ENCODE data around the gene FGF16. TPM values are rescaled to one million over a fixed set of nuclear protein-coding genes. Genes with fewer than 3 reads are reported as not detected.

The FGF16 gene
- total and polyA plus RNA-seq, 2 of the 8 experiments (the other 6 are each of a cell fraction or from before 2014, with no cell fraction given) = 0.50 to 1.4 TPM

DNA sequence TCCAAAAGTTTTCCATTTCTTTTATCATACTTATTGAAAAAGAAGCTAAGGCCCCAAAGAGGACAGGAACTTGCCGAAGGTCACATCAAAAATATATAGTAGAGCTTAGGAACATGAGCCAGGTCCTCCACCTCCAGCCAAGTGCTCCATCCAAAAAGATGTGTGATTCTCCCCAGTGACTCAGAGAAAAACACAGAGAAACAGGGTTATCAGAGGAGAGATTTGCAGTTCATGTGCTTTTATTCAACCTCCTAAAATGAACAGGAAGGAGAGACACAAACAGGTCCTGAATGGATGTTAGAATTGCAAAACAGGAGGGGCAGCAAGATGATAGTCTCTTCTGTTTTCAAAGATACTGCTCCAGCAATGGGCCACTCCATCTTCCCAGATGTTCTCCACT, 19.6 kb upstream of the FGF16 start:
- Histone ChIP-seq H3K79me2 (ENCODE audit: control insufficient read depth in 1 of 2, insufficient read depth in 2 of 2, low read length in 2 of 2) (no peaks in the 10 kb centered on the region), H3K4ac (replicated peaks; ENCODE audit: insufficient read length, low read depth, low read length) (no peak overlapping the region), H2BK12ac (ENCODE audit: low read depth, low read length) (no peak overlapping the region), H4K91ac (replicated peaks; ENCODE audit: insufficient read length, low read length) (no peak overlapping the region), H3K4me1 (replicated peaks in 1 of 4; ENCODE audit: control insufficient read depth in 3 of 4, insufficient read depth in 4 of 4, low read length in 3 of 4) (peaks cover 0 to 5% (median 4%) of the 10 kb centered on the region in 4 experiments; a peak in 3 of 7 replicates), H3K4me3 (ENCODE audit: extremely low read depth in 1 of 4, insufficient read depth in 2 of 4, low read depth in 3 of 4, low read length in 4 of 4) (no peak overlapping the region), H2AK5ac (ENCODE audit: low read depth, low read length) (no peak overlapping the region), H4K5ac (ENCODE audit: insufficient read length, low read depth, low read length) (no peak overlapping the region), H4K8ac (ENCODE audit: extremely low read depth, insufficient read depth, low read length) (no peak overlapping the region), H3K36me3 (ENCODE audit: control insufficient read depth in 2 of 4, insufficient read depth in 4 of 4, low read length in 3 of 4) (no peaks in the 10 kb centered on the region), H4K20me1 (replicated peaks in 1 of 2; ENCODE audit: control insufficient read depth in 1 of 2, insufficient read depth in 2 of 2, low read length in 2 of 2) (no peaks in the 10 kb centered on the region), H2AFZ (ENCODE audit: low read length) (no peak overlapping the region), H3K18ac (ENCODE audit: extremely low read depth, low read length) (no peak overlapping the region), H3K56ac (replicated peaks; ENCODE audit: insufficient read length, low read depth, low read length) (no peak overlapping the region), H2BK120ac (replicated peaks; ENCODE audit: low read depth, low read length) (no peak overlapping the region), H2BK5ac (ENCODE audit: low read depth, low read length) (no peak overlapping the region), H3K9ac (replicated peaks in 1 of 4; ENCODE audit: extremely low read depth in 1 of 4, low read depth in 3 of 4, low read length in 3 of 4) (no peak overlapping the region), H3K27me3 (replicated peaks in 1 of 4; ENCODE audit: control insufficient read depth in 3 of 4, extremely low read depth in 1 of 4, insufficient read depth in 3 of 4, low read length in 3 of 4) (no peaks in the 10 kb centered on the region), H3K23ac (ENCODE audit: insufficient read length) (no peak overlapping the region), H3K27ac (ENCODE audit: low read depth, low read length) (no peak overlapping the region), H3K23me2 (ENCODE audit: low read depth, low read length) (no peaks in the 10 kb centered on the region; the same call in 1 of the 2 replicates), H3K79me1 (ENCODE audit: low read depth, low read length) (no peaks in the 10 kb centered on the region), H3K9me3 (ENCODE audit: insufficient read depth in 2 of 2, low read depth in 1 of 2, low read length in 1 of 2) (no peaks in the 10 kb centered on the region), H2BK20ac (ENCODE audit: low read length) (no peak overlapping the region), H3K4me2 (ENCODE audit: insufficient read depth in 1 of 2, low read depth in 2 of 2, low read length in 2 of 2) (no peak overlapping the region), H3K14ac (ENCODE audit: insufficient read length) (no peak overlapping the region), H2BK15ac (ENCODE audit: low read length) (no peak overlapping the region)
- ChIA-PET CTCF (ENCODE audit: partially characterized antibody) (no interaction called here), POLR2A (ENCODE audit: partially characterized antibody) (no interaction called here)
- FAIRE-seq (no peak), DNase-seq (ENCODE audit: low read depth in 1 of 2, low spot score in 2 of 2) (no peak)
- no peak for TF ChIP-seq RFX5 (IDR thresholded peaks at IDR 0.05; ENCODE audit: borderline replicate concordance, low read depth, low read length)
- WGBS, 2 experiments (ENCODE audit: extremely low coverage in 1 of 2, insufficient coverage in 1 of 2, insufficient read length in 1 of 2, insufficient replicate concordance in 2 of 2, low coverage in 1 of 2, low lambda C conversion rate in 2 of 2, missing lambda C conversion rate in 1 of 2) = 100% methylated on average over 1 of the region's 1 CpG; no CpG with 5 or more reads in 1 of the 2 experiments
